CD4-positive, alpha-beta memory T cell (primary cell): ENCODE results near the gene TRPC3. TPM values are rescaled to one million over a fixed set of nuclear protein-coding genes. Genes with fewer than 3 reads are reported as not detected.

ENCODE experiments used
- CTCF ChIA-PET: fragments of 350-600 bp; sonication (Branson Sonifier 250); formaldehyde crosslinking; loops from one replicate; lab custom pipeline; 2021; ENCODE audit warnings: inconsistent platforms; ENCODE audit not compliant: partially characterized antibody; lab: Charles Lee
- POLR2A ChIA-PET: fragments of 350-600 bp; sonication (Branson Sonifier 250); formaldehyde crosslinking; loops from one replicate; lab custom pipeline; 2021; ENCODE audit not compliant: partially characterized antibody; lab: Charles Lee
- DNase-seq, 5 donors: peaks; one replicate each; pipeline versions ENCODE4 v3.0.0 to v3.0.0-alpha.2; 2020 to 2022; ENCODE audit warnings: mixed read lengths in 1 of 5
- H3K27ac ChIP-seq: one replicate; pipeline ENCODE4 v1.7.0; 2013; ENCODE audit warnings: low read depth, low read length
- H3K27me3 ChIP-seq: 2 replicates; pipeline ENCODE4 v1.7.0; 2013; ENCODE audit warnings: mild to moderate bottlenecking, low read length, moderate library complexity; ENCODE audit not compliant: insufficient read depth
- H3K36me3 ChIP-seq: 2 replicates; pipeline ENCODE4 v1.7.0; 2013; ENCODE audit warnings: mild to moderate bottlenecking, low read length, moderate library complexity; ENCODE audit not compliant: insufficient read depth
- H3K4me1 ChIP-seq: 2 replicates; pipeline ENCODE4 v1.7.0; 2013; ENCODE audit warnings: mild to moderate bottlenecking, low read length, moderate library complexity; ENCODE audit not compliant: insufficient read depth
- H3K4me3 ChIP-seq, 2 donors: one replicate each; pipeline ENCODE4 v1.7.0; 2013; ENCODE audit warnings: low read length in 2 of 2, mild to moderate bottlenecking in 1 of 2
- H3K9me3 ChIP-seq, 2 donors: one replicate each; pipeline ENCODE4 v1.7.0; 2013; ENCODE audit warnings: low read length in 2 of 2, control low read depth in 1 of 2; ENCODE audit not compliant: control insufficient read depth in 1 of 2
- H3K27ac Mint-ChIP-seq, 7 donors: one replicate each; pipeline ENCODE4 v1.8.0; 2020 to 2021; ENCODE audit warnings: mixed read lengths in 7 of 7, mild to moderate bottlenecking in 6 of 7, inconsistent platforms in 3 of 7, moderate library complexity in 3 of 7
- H3K27me3 Mint-ChIP-seq, 2 donors: one replicate each; pipeline ENCODE4 v1.8.0; 2020 to 2021; ENCODE audit warnings: mixed read lengths in 2 of 2
- H3K36me3 Mint-ChIP-seq, 2 donors: one replicate each; pipeline ENCODE4 v1.8.0; 2020 to 2021; ENCODE audit warnings: mixed read lengths in 2 of 2, inconsistent platforms in 1 of 2, mild to moderate bottlenecking in 1 of 2
- H3K4me1 Mint-ChIP-seq, 4 donors: one replicate each; pipeline ENCODE4 v1.8.0; 2020 to 2021; ENCODE audit warnings: mixed read lengths in 4 of 4, mild to moderate bottlenecking in 1 of 4
- H3K4me3 Mint-ChIP-seq, 8 donors: one replicate each; pipeline ENCODE4 v1.8.0; 2020 to 2021; ENCODE audit warnings: mixed read lengths in 8 of 8, mild to moderate bottlenecking in 7 of 8, moderate library complexity in 6 of 8, inconsistent platforms in 3 of 8
- H3K9me3 Mint-ChIP-seq, 8 donors: one replicate each; pipeline ENCODE4 v1.8.0; 2020 to 2021; ENCODE audit warnings: mixed read lengths in 8 of 8, mild to moderate bottlenecking in 5 of 8, inconsistent platforms in 3 of 8, moderate library complexity in 1 of 8
- intact Hi-C: fragments of 100-400 bp; cut with micrococcal nuclease; formaldehyde crosslinking; loops from one replicate; pipeline ENCODE4 v1.15.1; 2023
- polyA plus RNA-seq, 2 donors: library from polyadenylated mRNA; unstranded; fragments of 300-500 nt; fragmentation: Illumina TruSeq; gene quantifications; one replicate each; pipeline ENCODE4 v1.2.3, GENCODE V29; 2021
- total RNA-seq, 2 experiments: library from RNA; stranded (reverse); gene quantifications; one replicate each; pipeline ENCODE4 v1.2.3, GENCODE V29; 2021

TRPC3 gene
- total and polyA plus RNA-seq, 4 experiments from 2014 or later, result not detected

- H3K27me3 ChIP-seq, result no peaks in the 10 kb centered on the region
- peak; percentile 44 to 57 (median 49) for DNase-seq
- ChIA-PET CTCF (interaction anchor here (0.6 to 3.0 kb wide), 31 partner anchors 8 to 1030 kb away, joined by 3 to 24 read pairs (median 4); partner anchors contain the start of gene BBS7), POLR2A (interaction anchor here (1.2 kb wide), 1 partner anchor 252 kb away, joined by 3 read pairs; the partner anchor contains the start of gene BLTP1)
- H3K4me1 ChIP-seq, result no peaks in the 10 kb centered on the region
- no peak overlapping the region for H3K4me3 ChIP-seq
- intact Hi-C loops, result loop anchor here (1.0 to 5.0 kb wide), 3 partner anchors 678 to 1032 kb away; no protein-coding TSS in a partner anchor
- H3K27ac ChIP-seq, result no peak overlapping the region
- peaks cover 2 to 7% of the 10 kb centered on the region in 2 donors for H3K27me3 Mint-ChIP-seq
- no peaks in the 10 kb centered on the region for H3K36me3 Mint-ChIP-seq
- H3K9me3 Mint-ChIP-seq, result peaks cover 0 to 3% (median 0%) of the 10 kb centered on the region in 8 donors
- no peaks in the 10 kb centered on the region for H3K36me3 ChIP-seq
- peaks cover 0 to 8% (median 4%) of the 10 kb centered on the region in 4 donors for H3K4me1 Mint-ChIP-seq
- no peak overlapping the region for H3K27ac Mint-ChIP-seq
- no peaks in the 10 kb centered on the region for H3K9me3 ChIP-seq
- no peak overlapping the region for H3K4me3 Mint-ChIP-seq
Measured at GRCh38 chr4:121900132-121900983, 51.5 kb downstream of the TRPC3 start.

GRCh38 chr4:121898150-121898549, 53.7 kb downstream of the TRPC3 start:
- Histone ChIP-seq H3K36me3 (no peaks in the 10 kb centered on the region), H3K27me3 (no peaks in the 10 kb centered on the region), H3K9me3 (no peaks in the 10 kb centered on the region), H3K4me1 (no peaks in the 10 kb centered on the region), H3K4me3 (no peak overlapping the region), H3K27ac (no peak overlapping the region)
- Mint-ChIP-seq H3K36me3 (no peaks in the 10 kb centered on the region), H3K27ac (peak overlapping the region in 2 of 7 donors; percentile 8 to 42), H3K9me3 (peaks cover 0 to 3% (median 0%) of the 10 kb centered on the region in 8 donors), H3K4me1 (peaks cover 0 to 8% (median 4%) of the 10 kb centered on the region in 4 donors), H3K27me3 (peaks cover 0 to under 1% of the 10 kb centered on the region in 2 donors), H3K4me3 (peak overlapping the region in 3 of 8 donors; percentile 8 to 29 (median 17))
- ChIA-PET CTCF (interaction anchor here (0.7 to 1.3 kb wide), 4 partner anchors 20 to 681 kb away, joined by 3 to 4 read pairs (median 3); partner anchors contain the start of gene BBS7), POLR2A (no interaction called here)
- DNase-seq, result peak in 1 of 5 donors; percentile 1
- intact Hi-C loops, result no loop called here

GRCh38 chr4:121888134-121888533, 63.7 kb downstream of the TRPC3 start:
- peaks cover 13 to 14% of the 10 kb centered on the region in 2 donors for H3K27me3 Mint-ChIP-seq
- no peak overlapping the region for H3K27ac ChIP-seq
- intact Hi-C loops, result no loop called here

GRCh38 chr4:121885115-121885514, 66.7 kb downstream of the TRPC3 start:
- intact Hi-C loops, result no loop called here
- POLR2A ChIA-PET, result no interaction called here
- Histone ChIP-seq H3K27me3 (peaks cover 2% of the 10 kb centered on the region), H3K4me1 (no peaks in the 10 kb centered on the region), H3K4me3 (no peak overlapping the region), H3K36me3 (no peaks in the 10 kb centered on the region), H3K9me3 (no peaks in the 10 kb centered on the region), H3K27ac (no peak overlapping the region)
- CTCF ChIA-PET, result interaction anchor here (4.0 kb wide), 1 partner anchor 15 kb away, joined by 13 read pairs; no protein-coding TSS in a partner anchor
- no peak overlapping the region for H3K27ac Mint-ChIP-seq
- H3K9me3 Mint-ChIP-seq, result peaks cover 0 to 5% (median 0%) of the 10 kb centered on the region in 8 donors
- no peaks in the 10 kb centered on the region for H3K4me1 Mint-ChIP-seq
- no peaks in the 10 kb centered on the region for H3K36me3 Mint-ChIP-seq
- H3K4me3 Mint-ChIP-seq, result no peak overlapping the region
- no peak for DNase-seq
- peaks cover 13 to 22% of the 10 kb centered on the region in 2 donors for H3K27me3 Mint-ChIP-seq

More at GRCh38 chr4:121888134-121888533, 63.7 kb downstream of the TRPC3 start:
- H3K36me3 Mint-ChIP-seq, result no peaks in the 10 kb centered on the region
- no peak overlapping the region for H3K4me3 Mint-ChIP-seq
- POLR2A ChIA-PET, result no interaction called here
- H3K9me3 ChIP-seq, result no peaks in the 10 kb centered on the region
- H3K27ac Mint-ChIP-seq, result no peak overlapping the region
- no peaks in the 10 kb centered on the region for H3K27me3 ChIP-seq
- no peak for DNase-seq
- H3K4me1 ChIP-seq, result no peaks in the 10 kb centered on the region
- no peak overlapping the region for H3K4me3 ChIP-seq
- no peaks in the 10 kb centered on the region for H3K4me1 Mint-ChIP-seq
- peaks cover 0 to 5% (median 0%) of the 10 kb centered on the region in 8 donors for H3K9me3 Mint-ChIP-seq
- CTCF ChIA-PET, result interaction anchor here (4.0 kb wide), 1 partner anchor 12 kb away, joined by 13 read pairs; no protein-coding TSS in a partner anchor
- H3K36me3 ChIP-seq, result no peaks in the 10 kb centered on the region

GRCh38 chr4:121881158-121881557, 70.7 kb downstream of the TRPC3 start:
- no peak for DNase-seq
- Mint-ChIP-seq H3K9me3 (no peaks in the 10 kb centered on the region), H3K27ac (no peak overlapping the region), H3K4me3 (no peak overlapping the region), H3K4me1 (no peaks in the 10 kb centered on the region), H3K36me3 (no peaks in the 10 kb centered on the region), H3K27me3 (peaks cover 8 to 22% of the 10 kb centered on the region in 2 donors)
- H3K36me3 ChIP-seq, result no peaks in the 10 kb centered on the region
- no peaks in the 10 kb centered on the region for H3K4me1 ChIP-seq
- H3K27me3 ChIP-seq, result peaks cover 4% of the 10 kb centered on the region
- ChIA-PET POLR2A (no interaction called here), CTCF (no interaction called here)
- no peak overlapping the region for H3K4me3 ChIP-seq
- intact Hi-C loops, result no loop called here
- H3K27ac ChIP-seq, result no peak overlapping the region
- no peaks in the 10 kb centered on the region for H3K9me3 ChIP-seq

- no peak overlapping the region for H3K27ac Mint-ChIP-seq
- intact Hi-C loops, result no loop called here
- peaks cover 6 to 25% of the 10 kb centered on the region in 2 donors for H3K27me3 Mint-ChIP-seq
- no peaks in the 10 kb centered on the region for H3K36me3 Mint-ChIP-seq
- Histone ChIP-seq H3K4me3 (no peak overlapping the region), H3K9me3 (no peaks in the 10 kb centered on the region), H3K4me1 (no peaks in the 10 kb centered on the region), H3K27me3 (peaks cover 12% of the 10 kb centered on the region), H3K27ac (no peak overlapping the region), H3K36me3 (no peaks in the 10 kb centered on the region)
- no peaks in the 10 kb centered on the region for H3K4me1 Mint-ChIP-seq
- H3K9me3 Mint-ChIP-seq, result no peaks in the 10 kb centered on the region
- no peak for DNase-seq
- H3K4me3 Mint-ChIP-seq, result no peak overlapping the region
- POLR2A ChIA-PET, result no interaction called here
- CTCF ChIA-PET, result interaction anchor here (1.0 kb wide), 1 partner anchor 22 kb away, joined by 4 read pairs; no protein-coding TSS in a partner anchor
Measured at GRCh38 chr4:121879135-121879534, 72.7 kb downstream of the TRPC3 start.
